ENCODE results near the gene HMCN2. TPM values are rescaled to one million over a fixed set of nuclear protein-coding genes. Genes with fewer than 3 reads are reported as not detected.

The HMCN2 gene
- total and polyA plus RNA-seq, 8 donors = 1.1 to 21.1 (median 5.0) TPM

DNA sequence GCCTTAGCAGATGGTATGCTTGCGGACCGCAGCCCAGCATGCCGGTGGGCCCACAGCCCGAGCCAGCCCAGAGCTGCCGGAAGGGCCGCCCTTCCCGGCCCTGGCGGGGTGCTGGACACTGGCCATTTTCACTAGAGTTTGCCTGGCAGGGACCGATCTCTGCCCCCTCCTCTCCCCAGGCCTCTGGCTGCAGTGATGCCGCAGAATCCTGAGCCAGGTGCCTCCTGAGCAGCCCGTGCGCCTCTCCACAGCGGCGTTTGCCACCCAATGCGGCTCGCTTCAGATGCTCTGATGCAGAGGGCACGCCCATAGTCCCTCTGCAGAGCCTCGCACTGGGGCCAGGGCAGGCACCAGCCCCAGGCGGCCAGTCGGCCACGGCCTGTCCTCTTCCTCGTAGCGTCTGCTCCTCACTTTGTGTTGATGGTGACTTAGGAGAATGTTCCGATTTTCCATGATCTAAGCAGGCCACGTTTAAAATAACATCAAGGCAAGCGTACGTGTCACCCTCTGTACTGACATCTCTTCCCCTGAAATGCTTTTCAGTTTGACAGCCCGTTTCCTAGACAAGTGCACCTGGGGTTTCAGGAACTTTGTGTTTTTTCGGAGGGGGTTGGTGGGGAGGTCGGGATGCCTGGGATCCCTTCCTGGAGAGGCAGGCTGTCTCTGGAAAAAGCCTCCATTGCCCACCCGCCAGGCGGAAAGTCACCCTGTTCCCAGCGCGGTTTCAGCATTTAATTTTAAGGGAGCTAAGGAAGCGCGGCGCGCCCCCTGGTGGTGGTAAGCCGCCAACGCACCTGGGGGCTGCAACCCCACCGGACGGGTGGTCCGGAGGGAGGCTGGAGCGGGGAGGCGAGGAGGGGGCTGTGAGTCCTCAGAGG lies 29.8 kb upstream of the HMCN2 start:
- Histone ChIP-seq H3K27me3 (no peaks in the 10 kb centered on the region), H3K4me1 (peaks cover 7 to 28% (median 13%) of the 10 kb centered on the region in 4 donors), H3K36me3 (peaks cover 0 to 22% (median 11%) of the 10 kb centered on the region in 4 donors), H3K27ac (peak overlapping the region in 3 of 5 donors; percentile 26 to 74 (median 47)), H3K9me3 (no peaks in the 10 kb centered on the region), H3K4me3 (peak overlapping the region in 1 of 4 donors; percentile 23)
- intact Hi-C loops (cut with DNase I; ENCODE audit: low total_unique reads) = no loop called here
- 38 to 51% (median 48%) methylated on average over 37 to 45 of the region's 45 CpGs for WGBS, 5 donors
- DNase-seq = peak; percentile 67 to 87
- TF ChIP-seq POLR2A (IDR thresholded peaks at IDR 0.05) (no peak), EP300 (IDR thresholded peaks at IDR 0.05) (no peak), POLR2AphosphoS5 (IDR thresholded peaks at IDR 0.05) (peak in 1 of 3 donors; percentile 43)
- TF ChIP-seq, protein P1, sequence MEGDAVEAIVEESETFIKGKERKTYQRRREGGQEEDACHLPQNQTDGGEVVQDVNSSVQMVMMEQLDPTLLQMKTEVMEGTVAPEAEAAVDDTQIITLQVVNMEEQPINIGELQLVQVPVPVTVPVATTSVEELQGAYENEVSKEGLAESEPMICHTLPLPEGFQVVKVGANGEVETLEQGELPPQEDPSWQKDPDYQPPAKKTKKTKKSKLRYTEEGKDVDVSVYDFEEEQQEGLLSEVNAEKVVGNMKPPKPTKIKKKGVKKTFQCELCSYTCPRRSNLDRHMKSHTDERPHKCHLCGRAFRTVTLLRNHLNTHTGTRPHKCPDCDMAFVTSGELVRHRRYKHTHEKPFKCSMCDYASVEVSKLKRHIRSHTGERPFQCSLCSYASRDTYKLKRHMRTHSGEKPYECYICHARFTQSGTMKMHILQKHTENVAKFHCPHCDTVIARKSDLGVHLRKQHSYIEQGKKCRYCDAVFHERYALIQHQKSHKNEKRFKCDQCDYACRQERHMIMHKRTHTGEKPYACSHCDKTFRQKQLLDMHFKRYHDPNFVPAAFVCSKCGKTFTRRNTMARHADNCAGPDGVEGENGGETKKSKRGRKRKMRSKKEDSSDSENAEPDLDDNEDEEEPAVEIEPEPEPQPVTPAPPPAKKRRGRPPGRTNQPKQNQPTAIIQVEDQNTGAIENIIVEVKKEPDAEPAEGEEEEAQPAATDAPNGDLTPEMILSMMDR (IDR thresholded peaks at IDR 0.05) = peak in 6 of 7 experiments; percentile 88 to 100 (median 98)

DNA sequence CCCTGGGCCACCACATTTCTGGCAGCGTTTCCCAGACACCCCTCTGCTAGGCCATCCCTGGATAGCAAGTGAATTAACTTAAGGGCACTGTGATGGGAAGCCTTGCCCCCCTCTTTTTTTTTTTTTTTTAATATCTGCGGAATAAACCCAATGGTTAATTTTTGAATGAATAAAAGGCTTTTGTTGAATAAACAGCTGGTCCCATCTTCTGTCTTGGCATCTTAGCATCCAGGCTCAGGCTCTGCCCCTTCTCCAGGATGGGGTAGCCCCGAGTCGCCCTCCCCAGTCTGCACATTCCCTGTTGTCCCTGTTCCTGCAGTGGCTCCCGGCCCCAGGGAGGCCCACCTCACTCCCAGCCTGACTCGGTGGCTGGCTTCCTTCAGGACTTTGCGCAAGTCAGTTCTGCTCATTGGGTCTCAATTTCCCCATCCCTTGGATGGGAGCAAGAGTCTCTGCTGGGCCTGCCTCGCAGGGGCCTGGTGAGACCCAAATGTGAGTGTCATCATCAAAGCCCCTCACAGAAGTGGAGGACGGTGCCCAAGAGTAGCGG lies 29.0 kb upstream of the HMCN2 start:
- no peak for TF ChIP-seq POLR2A (IDR thresholded peaks at IDR 0.05)
- TF ChIP-seq, protein P1 (IDR thresholded peaks at IDR 0.05) = peak in 2 of 7 experiments; percentile 3 to 52
- Histone ChIP-seq H3K27ac (peak overlapping the region in 2 of 5 donors; percentile 47 to 74), H3K9me3 (no peaks in the 10 kb centered on the region), H3K27me3 (no peaks in the 10 kb centered on the region), H3K36me3 (peaks cover 0 to 22% (median 11%) of the 10 kb centered on the region in 4 donors), H3K4me1 (peaks cover 7 to 28% (median 13%) of the 10 kb centered on the region in 4 donors), H3K4me3 (peak overlapping the region in 1 of 4 donors; percentile 23)
- intact Hi-C loops (cut with DNase I; ENCODE audit: low total_unique reads) = no loop called here
- DNase-seq = no peak
- WGBS, 5 donors = 55 to 62% (median 59%) methylated on average over 10 of the region's 10 CpGs

DNA sequence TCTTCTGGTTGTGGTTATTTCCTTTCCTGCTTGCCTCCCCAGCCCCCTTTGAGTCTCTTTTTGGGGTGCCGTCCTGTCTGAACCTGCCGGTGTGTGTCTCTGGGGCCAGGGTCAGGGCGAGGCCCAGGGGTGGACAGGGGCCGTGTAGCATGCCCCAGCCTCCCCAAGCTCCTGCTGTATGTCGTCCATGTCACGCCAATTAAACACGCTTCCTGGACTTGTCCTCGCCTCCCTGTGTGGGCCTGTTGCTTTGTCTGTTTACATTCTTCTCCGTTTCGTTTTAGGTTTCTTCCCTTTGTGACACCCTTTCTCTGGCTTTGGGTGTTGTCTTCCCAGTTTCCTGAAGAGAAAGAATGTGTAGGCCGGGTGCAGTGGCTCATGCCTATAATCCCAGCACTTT lies 28.5 kb upstream of the HMCN2 start:
- Histone ChIP-seq H3K27ac (peak overlapping the region in 3 of 5 donors; percentile 4 to 74 (median 38)), H3K4me3 (no peak overlapping the region), H3K9me3 (no peaks in the 10 kb centered on the region), H3K27me3 (no peaks in the 10 kb centered on the region), H3K36me3 (peaks cover 0 to 22% (median 10%) of the 10 kb centered on the region in 4 donors), H3K4me1 (peaks cover 7 to 28% (median 13%) of the 10 kb centered on the region in 4 donors)
- WGBS, 5 donors = 54 to 73% (median 69%) methylated on average over 11 of the region's 11 CpGs
- no peak for TF ChIP-seq POLR2AphosphoS5 (IDR thresholded peaks at IDR 0.05)
- no peak for TF ChIP-seq EP300 (IDR thresholded peaks at IDR 0.05)
- TF ChIP-seq, protein P1 (IDR thresholded peaks at IDR 0.05) = no peak
- TF ChIP-seq POLR2A (IDR thresholded peaks at IDR 0.05) = no peak
- intact Hi-C loops (cut with DNase I; ENCODE audit: low total_unique reads) = no loop called here
- DNase-seq = no peak

DNA sequence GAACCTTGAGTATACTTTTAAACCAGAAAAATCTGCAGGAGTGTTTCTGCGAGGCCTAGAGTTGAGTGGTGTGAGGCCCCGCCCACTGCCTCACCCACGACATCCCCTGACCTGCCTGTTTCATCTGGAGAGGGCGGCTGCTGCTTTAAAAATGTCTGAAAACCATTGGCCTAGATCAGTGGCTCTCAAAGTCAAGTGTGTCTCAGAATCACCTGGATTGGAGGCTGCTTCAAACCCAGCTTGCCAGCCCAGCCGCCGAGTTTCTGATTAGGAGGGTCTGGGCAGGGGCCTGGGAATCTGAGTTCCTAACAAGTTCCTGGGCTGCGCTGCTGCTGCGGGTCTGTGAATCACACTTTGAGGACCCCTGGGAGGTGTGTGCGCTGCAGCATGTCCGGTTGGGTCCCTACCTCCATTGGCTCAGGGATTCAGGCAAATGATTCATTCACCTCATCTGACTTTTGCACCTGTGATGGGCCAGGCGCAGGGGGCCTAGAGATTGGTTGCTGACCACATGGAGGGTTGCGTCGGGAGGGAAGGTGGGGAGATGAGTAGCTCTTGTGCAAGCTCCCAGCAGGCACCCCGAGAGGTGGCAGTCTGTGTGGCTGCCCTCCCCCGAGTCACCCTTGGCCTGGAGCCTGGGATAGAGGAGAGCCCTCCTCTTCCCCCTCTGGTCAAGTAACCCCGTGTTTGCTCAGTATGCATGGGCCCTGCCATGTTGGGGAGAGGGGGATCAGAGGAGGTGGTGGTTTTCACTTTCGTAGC lies 27.6 kb upstream of the HMCN2 start:
- peak overlapping the region in 1 of 5 donors; percentile 74 for H3K27ac ChIP-seq
- peaks cover 7 to 30% (median 16%) of the 10 kb centered on the region in 4 donors for H3K4me1 ChIP-seq
- TF ChIP-seq POLR2AphosphoS5 (IDR thresholded peaks at IDR 0.05) (no peak), EP300 (IDR thresholded peaks at IDR 0.05) (no peak), POLR2A (IDR thresholded peaks at IDR 0.05) (no peak)
- TF ChIP-seq, protein P1 (IDR thresholded peaks at IDR 0.05) = no peak
- DNase-seq = no peak
- intact Hi-C loops (cut with DNase I; ENCODE audit: low total_unique reads) = no loop called here
- H3K4me3 ChIP-seq = no peak overlapping the region
- H3K27me3 ChIP-seq = no peaks in the 10 kb centered on the region
- H3K9me3 ChIP-seq = no peaks in the 10 kb centered on the region
- WGBS, 5 donors = 75 to 85% (median 82%) methylated on average over 15 to 17 of the region's 17 CpGs
- peaks cover 0 to 17% (median 5%) of the 10 kb centered on the region in 4 donors for H3K36me3 ChIP-seq

Data from stomach (tissue), 9 donors.